Fibroblast of mammary gland (primary cell): Measurements from ENCODE around the gene PROS1.

Experiments used
- DNase-seq: peaks from one replicate; pipeline ENCODE4 v3.0.0-alpha.2; 2010; ENCODE audit warnings: low read depth
- H3K4me3 ChIP-seq: 2 replicates; pipeline ENCODE4 v1.5.1; 2011; ENCODE audit warnings: low read depth, mild to moderate bottlenecking, low read length, moderate library complexity; ENCODE audit not compliant: control insufficient read depth
- CTCF ChIP-seq: conservative IDR thresholded peaks from 2 replicates; pipeline ENCODE4 v1.5.1; 2011; ENCODE audit warnings: low read depth, low read length, inconsistent platforms; ENCODE audit not compliant: control insufficient read depth, insufficient read depth

PROS1 gene

GRCh38 chr3:93973131-93974126 is at the start of gene PROS1:
TSS of gene PROS1 (minus strand) at chr3:93973896. CDS start at chr3:93973749, 147 bp downstream.
- no peak for TF ChIP-seq CTCF
- peak; percentile 88 for DNase-seq
- H3K4me3 ChIP-seq, result peak within 1 kb of the TSS; percentile 63

- TF ChIP-seq CTCF, result no peak
- H3K4me3 ChIP-seq, result no peak overlapping the region
- no peak for DNase-seq
These were observed 46.6 kb upstream of the PROS1 start for GRCh38 chr3:94020293-94020692.

GRCh38 chr3:94019659-94020058 is 46.0 kb upstream of the PROS1 start:
- H3K4me3 ChIP-seq, result no peak overlapping the region
- no peak for DNase-seq
- TF ChIP-seq CTCF, result no peak

- no peak for TF ChIP-seq CTCF
- no peak for DNase-seq
- H3K4me3 ChIP-seq, result no peak overlapping the region
These were observed 41.3 kb upstream of the PROS1 start for GRCh38 chr3:94015025-94015424.

- DNase-seq, result no peak
- no peak for TF ChIP-seq CTCF
- H3K4me3 ChIP-seq, result no peak overlapping the region
These were observed 38.5 kb upstream of the PROS1 start for GRCh38 chr3:94012185-94012584.

- H3K4me3 ChIP-seq, result no peak overlapping the region
- TF ChIP-seq CTCF, result no peak
- no peak for DNase-seq
These were observed 37.6 kb upstream of the PROS1 start for GRCh38 chr3:94011233-94011711.
